ENCODE data around the gene RBSN.

DNA sequence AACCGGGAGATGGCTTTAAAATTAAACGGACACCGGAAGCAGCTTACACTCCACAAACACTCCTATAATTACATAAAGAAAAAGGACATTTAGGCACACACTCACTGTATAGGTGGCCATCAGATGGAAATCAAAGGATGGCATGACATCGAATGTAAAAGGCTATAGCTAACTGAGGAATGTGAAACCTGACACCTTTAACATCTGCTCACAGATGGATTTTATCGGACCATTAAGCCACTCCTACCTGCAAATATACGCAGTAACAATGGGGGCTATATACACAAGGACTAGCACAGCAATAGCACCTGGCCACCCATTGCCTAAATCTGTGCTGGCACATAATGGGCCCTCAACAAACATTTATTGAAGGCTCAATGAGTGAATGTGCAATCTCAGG, 14.5 kb upstream of the RBSN start:
- TF ChIP-seq, protein P1, sequence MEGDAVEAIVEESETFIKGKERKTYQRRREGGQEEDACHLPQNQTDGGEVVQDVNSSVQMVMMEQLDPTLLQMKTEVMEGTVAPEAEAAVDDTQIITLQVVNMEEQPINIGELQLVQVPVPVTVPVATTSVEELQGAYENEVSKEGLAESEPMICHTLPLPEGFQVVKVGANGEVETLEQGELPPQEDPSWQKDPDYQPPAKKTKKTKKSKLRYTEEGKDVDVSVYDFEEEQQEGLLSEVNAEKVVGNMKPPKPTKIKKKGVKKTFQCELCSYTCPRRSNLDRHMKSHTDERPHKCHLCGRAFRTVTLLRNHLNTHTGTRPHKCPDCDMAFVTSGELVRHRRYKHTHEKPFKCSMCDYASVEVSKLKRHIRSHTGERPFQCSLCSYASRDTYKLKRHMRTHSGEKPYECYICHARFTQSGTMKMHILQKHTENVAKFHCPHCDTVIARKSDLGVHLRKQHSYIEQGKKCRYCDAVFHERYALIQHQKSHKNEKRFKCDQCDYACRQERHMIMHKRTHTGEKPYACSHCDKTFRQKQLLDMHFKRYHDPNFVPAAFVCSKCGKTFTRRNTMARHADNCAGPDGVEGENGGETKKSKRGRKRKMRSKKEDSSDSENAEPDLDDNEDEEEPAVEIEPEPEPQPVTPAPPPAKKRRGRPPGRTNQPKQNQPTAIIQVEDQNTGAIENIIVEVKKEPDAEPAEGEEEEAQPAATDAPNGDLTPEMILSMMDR (IDR thresholded peaks at IDR 0.05), result no peak
- TF ChIP-seq POLR2A (IDR thresholded peaks at IDR 0.05), result no peak

Data from sigmoid colon (tissue), 3 donors.